GM21526 (cell line): ENCODE data around the gene GRK7.
"Not testable (repeated sequence)": the region's sequence is repeated elsewhere in the genome, so short reads cannot be mapped to it uniquely, and the experiment has no call there.

ENCODE experiments used
- ATAC-seq: cut with Tn5 transposase; IDR thresholded peaks from one replicate; pipeline ENCODE4 v1.9.1; 2021; ENCODE audit warnings: moderate library complexity; ENCODE audit not compliant: unreplicated experiment, low FRiP score

GRK7 gene

DNA sequence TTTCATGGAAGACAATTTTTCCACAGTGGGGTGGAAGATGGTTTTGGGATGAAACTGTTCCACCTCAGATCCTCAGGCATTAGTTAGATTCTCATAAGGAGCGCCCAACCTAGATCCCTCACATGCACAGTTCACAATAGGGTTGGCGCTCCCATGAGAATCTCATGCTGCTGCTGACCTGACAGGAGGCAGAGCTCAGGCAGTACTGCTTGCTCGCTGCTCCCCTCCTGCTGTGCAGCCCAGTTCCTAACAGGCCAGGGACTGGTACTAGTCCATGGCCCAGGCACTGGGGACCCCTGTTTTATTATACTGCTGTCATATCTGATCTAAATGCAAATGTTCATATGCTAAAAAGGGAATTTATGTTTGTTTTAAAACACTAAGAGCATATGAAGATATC is 9.8 kb upstream of the GRK7 start:
- no peak for ATAC-seq

- no peak for ATAC-seq
Measured at GRCh38 chr3:141754032-141754431, 9.2 kb upstream of the GRK7 start.

GRCh38 chr3:141762552-141762951 is 656 bp upstream of the GRK7 start:
- not testable (repeated sequence) for ATAC-seq

DNA sequence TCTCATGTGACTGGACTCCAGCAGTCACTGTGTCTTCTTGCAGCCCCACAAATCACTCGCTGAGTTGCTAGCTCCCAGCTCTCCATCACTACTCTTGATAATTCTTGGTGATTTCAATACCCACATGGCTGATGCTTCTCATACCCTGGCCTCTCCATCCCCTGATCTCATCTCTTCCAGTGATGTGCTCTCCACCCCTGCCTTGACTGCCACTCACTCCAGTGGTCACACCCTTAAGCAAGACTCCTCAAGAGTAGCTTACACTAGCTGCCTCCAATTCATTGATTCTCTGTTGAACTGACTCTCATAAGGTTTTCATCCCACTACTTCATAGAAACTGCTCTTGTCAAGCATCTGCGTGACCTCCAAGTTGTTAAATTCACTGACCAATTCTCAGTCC is 837 bp downstream of the GRK7 start:
- no peak for ATAC-seq

GRCh38 chr3:141764465-141764864 is 1.3 kb downstream of the GRK7 start:
- ATAC-seq: no peak

GRCh38 chr3:141764986-141765385 is 1.8 kb downstream of the GRK7 start:
- no peak for ATAC-seq

DNA sequence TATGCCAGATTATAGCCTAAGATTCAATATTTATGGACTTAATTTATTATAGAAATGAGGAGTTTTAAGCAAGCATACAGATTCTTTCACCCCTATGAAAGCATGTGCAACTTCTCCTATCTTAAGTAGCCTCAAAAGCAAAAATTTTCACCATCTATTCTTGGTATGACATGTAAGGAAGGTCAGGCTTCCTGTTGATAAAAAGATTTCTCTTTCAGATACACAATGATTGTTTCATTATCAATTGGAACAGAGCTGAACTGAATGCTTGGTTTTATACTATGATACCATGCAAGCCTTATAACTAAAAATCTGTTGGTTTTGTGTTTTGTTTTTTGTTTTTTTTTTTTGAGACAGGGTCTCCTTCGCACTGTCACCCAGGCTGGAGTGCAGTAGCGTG is 3.9 kb downstream of the GRK7 start:
- no peak for ATAC-seq

DNA sequence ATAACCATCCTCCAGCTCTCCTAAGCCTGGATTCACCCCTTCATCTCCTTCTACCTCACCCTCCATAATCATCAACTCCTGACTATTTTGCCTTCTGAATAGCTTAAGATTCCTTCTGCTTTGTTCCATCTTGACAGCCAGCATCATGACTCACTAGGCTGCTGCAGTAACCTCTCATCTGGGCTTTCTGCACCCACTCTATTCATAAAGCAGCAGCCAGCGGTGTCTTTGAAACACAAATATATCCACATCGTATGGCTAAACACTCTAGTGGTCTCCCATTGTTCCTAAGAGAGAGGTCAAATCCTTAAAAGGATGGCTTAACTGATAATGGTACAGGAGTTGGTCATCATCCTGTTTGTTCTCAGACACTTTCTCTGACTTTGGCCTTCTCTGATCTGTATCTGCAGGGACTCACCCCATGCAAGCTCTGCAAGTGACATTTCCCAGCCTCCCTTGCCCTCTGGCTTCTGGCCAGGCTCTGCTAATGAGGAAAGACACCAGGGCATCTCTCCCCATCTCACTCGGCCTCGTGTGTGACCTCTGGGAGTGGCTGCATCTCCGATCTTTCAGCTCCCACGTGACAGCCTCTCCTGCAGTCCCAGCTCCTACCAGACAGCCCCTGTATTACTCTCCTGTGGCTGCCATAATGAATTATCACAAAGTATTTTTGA is 6.2 kb downstream of the GRK7 start:
- ATAC-seq: no peak

GRCh38 chr3:141773676-141774075 is 10.5 kb downstream of the GRK7 start:
- no peak for ATAC-seq

DNA sequence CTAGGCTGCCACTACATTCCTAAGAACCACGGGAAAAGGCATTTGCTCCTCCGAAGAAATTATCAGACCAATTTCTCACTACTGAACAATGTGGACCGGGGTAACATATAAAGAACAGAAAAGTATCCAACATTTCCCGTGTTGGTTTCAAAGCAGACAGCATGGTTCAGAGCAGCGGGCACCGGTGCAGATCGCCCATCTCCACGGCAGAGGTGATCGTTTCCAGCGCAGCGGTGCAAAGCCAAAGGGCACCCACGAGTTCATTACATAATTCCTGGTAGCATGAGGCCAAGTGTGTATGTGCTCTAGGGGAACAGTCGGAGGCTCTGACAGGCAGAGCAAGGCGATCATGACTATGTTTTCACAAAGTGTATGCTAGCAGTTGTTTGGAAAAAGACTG is 13.2 kb downstream of the GRK7 start:
- ATAC-seq: no peak

- ATAC-seq: no peak
Measured at GRCh38 chr3:141776885-141777284, 13.7 kb downstream of the GRK7 start.

GRCh38 chr3:141777957-141778813 is 15.0 kb downstream of the GRK7 start:
- ATAC-seq: no peak

- no peak for ATAC-seq
Measured at GRCh38 chr3:141779667-141780066, 16.5 kb downstream of the GRK7 start.

GRCh38 chr3:141782386-141782932 is 19.3 kb downstream of the GRK7 start:
- ATAC-seq: no peak

DNA sequence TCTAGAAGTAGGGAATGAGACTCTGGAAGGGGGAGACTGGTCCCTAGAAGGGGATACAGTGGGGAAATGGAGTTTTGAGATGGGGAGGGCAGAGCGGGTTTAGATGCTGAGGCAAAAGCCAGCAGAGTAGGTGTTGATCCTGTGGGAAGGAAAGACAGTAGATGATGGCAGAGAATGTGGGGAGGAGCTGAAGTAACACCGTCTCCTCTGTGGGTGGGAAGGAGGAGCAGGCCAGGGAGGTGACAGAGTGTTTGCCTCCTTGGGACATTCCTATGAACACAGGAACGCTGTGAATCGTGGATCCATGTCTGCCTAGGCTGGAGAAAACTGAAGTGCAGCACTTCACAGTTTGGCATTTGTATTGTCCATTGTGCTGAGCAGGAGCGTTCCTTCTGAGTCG is 20.4 kb downstream of the GRK7 start:
- no peak for ATAC-seq

- no peak for ATAC-seq
Measured at GRCh38 chr3:141784096-141784495, 20.9 kb downstream of the GRK7 start.

DNA sequence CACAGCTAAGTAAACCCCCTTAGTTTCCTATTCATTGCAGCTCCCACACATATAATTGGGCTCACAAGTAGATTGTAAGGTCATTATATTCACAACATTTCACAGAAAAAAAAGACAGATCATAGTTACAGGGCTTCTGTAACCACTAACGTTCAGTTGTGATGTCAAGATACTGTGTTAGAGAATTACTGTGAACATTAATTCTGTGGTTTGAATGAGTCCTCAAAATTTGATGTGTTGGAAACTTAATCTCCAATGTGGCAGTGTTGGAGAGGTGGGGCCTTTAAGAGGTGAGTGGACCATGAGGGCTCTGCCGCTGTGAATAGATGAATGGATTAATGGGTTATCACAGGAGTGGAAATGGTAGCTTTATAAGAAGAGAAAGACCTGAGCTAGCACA is 21.3 kb downstream of the GRK7 start:
- ATAC-seq: no peak

DNA sequence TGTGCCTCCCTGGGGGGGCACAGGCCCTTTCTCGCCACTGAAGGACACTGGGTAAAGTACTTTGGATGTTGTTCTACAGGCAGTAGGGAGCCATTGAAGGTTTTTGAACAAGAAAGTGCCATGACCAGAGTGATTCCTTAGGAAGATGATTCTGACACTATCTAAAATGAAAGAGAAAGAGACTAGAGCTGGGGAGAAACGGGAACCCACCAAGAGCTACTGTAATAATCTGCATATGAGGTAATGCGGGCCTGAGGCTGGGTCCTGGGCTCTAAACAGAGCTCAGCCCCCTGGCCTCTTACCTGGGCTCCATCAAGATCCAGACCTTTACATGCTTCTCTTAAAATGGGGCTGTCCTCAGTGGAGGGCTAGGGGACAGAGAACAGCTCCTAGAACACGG is 24.9 kb downstream of the GRK7 start:
- ATAC-seq: no peak

DNA sequence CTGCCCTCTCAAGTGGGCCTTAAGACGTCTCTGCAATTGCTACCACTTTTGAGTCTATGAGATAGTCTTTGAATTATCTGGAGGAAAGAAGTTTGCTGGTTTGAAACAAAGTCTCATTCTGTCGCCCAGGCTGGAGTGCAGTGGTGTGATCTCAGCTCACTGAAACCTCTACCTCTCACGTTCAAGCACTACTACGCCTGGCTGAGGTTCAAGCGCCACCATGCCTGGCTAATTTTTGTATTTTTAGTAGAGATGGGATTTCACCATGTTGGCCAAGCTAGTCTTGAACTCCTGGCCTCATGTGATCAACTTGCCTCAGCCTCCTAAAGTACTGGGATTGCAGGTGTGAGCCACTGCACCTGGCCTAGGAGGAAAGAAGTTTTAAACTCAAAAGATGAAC is 25.5 kb downstream of the GRK7 start:
- not testable (repeated sequence) for ATAC-seq

DNA sequence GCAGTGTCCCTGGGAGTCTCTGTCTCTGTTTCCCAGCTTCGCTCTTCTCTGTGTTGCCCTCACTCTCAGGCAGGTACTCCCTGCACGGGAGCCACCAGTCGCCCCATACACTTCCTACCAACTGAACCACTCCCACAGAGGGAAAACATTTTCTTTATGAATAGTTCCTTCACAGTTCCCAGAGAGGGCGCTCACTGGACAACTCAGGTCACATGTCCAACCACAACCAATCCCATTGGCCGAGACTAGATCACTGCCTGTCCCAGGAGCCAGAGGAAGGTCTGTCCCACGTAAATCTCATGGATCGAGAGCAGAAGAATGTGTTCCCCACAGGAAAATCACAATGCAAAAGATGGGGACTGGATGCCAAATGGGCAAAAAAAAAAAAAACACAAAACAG is 26.1 kb downstream of the GRK7 start:
- no peak for ATAC-seq

DNA sequence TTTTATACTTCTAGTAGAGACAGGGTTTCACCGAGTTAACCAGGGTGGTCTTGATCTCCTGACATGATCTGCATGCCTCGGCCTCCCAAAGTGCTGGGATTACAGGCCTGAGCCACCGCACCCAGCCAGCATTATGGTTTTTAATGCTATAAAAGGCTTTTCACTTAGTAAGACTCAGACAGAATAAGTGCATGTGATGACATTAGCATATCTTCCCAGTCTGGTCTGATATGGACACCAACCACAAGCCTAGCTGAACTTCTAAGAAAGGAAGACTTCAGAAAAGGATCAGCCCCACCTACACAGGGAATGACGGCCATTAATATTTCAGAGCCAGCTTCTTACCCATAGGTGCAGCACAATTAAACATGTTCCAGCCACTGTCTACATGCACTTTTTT is 27.0 kb downstream of the GRK7 start:
- no peak for ATAC-seq

DNA sequence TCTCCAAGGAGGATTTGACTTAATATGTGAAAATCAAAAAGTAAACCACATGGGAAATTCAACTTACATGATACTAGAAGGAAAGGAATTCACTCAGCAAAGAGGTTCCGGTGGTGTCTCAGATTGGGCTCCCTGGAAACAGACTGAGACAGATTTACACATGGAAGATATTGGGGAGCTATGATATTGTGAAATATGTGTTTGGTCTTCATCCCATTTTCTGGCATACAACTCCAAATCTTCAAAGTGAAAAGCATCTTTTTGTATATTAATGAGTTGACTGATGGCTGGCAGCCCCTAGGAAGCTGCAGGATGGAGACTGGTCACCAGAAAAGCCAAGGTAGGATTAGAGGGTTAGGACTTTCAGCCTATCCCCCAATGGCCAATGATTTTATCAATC is 29.3 kb downstream of the GRK7 start:
- no peak for ATAC-seq
